SHP77 treated with DMSO at 0.1 percent for 48 hours (cell line): ENCODE results near the gene TMEM176A.

Experiments
- DNase-seq: peaks from one replicate; lab custom pipeline; 2025; lab: John Stamatoyannopoulos, UW

The TMEM176A gene

GRCh38 chr7:150849204-150849775 lies 48.7 kb downstream of the TMEM176A start:
- DNase-seq = no peak

- DNase-seq = no peak
These were observed 49.7 kb downstream of the TMEM176A start for GRCh38 chr7:150850273-150850672.

DNA sequence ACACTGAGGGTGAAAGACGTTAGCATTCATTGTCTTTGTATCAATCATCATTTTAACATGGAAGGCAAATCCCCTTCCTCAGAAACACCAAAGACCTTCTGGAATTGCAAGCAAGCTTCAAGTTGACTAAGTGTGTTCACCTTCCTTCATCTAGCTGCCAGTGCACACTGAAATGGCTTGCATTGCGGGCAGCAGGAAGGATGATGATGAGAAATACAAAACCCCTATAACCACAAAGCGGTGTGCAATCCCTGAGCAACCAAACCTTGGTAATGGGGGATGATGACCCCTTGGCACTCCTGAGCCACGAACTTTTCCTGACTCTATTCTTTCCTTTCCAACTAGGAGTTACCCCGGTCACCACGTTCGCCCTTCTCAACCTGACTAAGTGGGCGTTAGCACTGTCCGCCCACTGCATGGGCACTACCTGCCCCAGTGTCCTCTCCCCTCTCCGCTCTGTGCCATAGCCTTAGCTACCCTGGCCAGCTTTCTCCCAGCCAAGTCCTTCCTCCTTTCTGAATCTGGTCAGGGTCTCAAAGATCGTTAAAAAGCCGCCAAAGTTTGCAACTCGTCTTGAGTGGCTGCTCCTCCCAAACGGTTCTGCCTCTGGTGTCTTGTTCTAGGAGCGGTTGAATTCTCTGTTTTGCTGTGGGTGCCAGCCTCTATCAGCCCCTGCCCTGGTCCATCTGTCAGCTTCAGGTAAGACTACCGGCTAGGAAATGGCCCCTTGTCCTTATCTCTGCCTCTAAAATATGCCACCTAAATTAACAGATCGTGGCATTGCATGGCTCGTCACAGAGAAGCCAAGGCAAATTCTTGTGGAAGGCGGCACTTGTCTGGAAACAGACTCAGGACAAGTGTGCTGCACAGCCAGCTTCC lies 51.2 kb downstream of the TMEM176A start:
- DNase-seq = no peak

DNA sequence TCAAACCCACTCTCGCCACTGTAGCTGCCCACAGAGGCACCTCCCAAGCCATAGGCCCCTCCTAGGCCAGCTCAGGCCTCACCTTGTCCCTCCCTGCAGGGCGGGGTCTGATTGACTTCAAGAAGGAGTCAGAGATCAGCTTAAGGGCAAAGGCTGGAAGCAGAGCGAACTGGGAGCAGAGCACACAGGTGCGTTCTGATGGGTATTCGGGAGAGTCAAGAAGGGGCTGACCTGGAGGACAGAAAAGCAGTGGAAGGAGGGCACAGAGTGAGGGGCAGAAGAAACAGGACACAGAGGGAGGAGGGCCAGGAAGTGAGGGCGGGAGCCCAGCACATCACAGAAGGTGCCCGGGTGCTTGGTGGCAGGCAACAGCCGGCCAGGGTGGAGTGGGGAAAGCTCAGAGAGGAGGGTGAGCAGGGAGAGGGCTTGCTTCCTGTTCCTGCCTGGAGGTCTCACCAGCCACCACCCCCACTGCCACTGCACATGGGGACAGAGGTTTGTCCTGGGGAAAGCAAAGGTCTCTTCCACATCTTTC lies 51.9 kb downstream of the TMEM176A start, which contains the start of gene AOC1:
TSS of gene AOC1 (plus strand) at position 147 of the 535 bp plus-strand sequence. CDS start 3,954 bp downstream, outside the sequence.
- no peak for DNase-seq

DNA sequence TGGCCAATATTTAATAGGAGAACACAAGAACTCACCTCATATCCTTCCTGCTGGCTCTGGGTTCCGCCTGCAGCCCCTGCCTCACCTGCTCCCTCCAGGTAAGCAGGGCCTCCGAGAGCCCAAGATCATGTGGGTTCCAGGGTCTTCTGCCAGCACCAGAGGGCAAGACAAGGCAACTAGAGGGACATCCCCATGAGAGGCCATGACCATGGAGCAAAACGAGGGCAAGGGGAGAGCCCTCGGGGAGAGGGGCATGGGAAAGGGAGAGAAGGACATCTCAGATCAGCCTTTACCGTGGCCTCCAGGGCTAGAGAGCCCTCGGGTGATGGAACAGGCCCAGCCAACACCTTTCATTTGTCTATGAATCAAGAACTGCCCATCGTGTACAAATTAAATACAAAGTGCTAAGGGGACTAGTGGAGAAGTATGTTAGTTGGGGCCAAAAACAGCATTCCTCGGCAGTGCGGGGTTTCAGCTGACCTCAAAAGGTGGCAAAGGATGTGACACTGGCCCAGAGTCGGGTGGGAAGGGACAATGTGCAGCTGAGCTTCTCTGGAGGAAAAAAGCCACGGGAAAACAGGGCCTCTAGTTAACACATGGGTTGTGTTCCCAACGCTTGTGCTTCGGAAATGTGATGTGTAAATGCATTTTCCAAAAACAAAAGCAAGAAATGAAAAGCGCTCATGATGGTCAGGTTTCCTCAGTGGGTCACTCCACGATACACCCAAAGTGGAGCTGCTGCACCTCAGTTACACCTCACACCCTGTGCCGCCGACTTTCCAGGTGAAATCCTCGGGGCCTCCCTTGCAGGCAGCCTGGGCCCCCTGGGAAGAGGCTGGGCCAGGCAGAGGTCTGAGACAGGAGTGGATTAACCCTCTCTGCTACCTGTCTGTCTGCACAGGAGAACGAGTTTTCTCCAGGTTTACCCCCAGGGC lies 53.8 kb downstream of the TMEM176A start:
- DNase-seq = no peak
